IMR-90 (cell line): ENCODE measurements around the gene CTPS2. TPM values are rescaled to one million over a fixed set of nuclear protein-coding genes. Genes with fewer than 3 reads are reported as not detected.

Source experiments
- ATAC-seq: fragments of 200-7000 bp; cut with Tn5 transposase; 2 replicates; pipeline ENCODE4 v1.9.1; 2020; ENCODE audit warnings: low read depth, mild to moderate bottlenecking, moderate library complexity
- BruUV-seq: library from RNA; stranded (reverse); fragments of 400-500 nt; replicated peaks from 2 replicates; lab custom pipeline; 2021; lab: Mats Ljungman, UMichigan
- CTCF ChIA-PET: fragments of 300-600 bp; formaldehyde crosslinking; extraction: SDS; loops from one replicate; lab custom pipeline; 2021; ENCODE audit warnings: antibody characterized with exemption; lab: Yijun Ruan, JAX
- POLR2A ChIA-PET: fragments of 300-600 bp; sonication (Branson Sonifier 250); formaldehyde crosslinking; loops from one replicate; lab custom pipeline; 2022; ENCODE audit warnings: antibody characterized with exemption; ENCODE audit not compliant: unreplicated experiment; lab: Charles Lee
- DNase-seq: peaks from one replicate; pipeline ENCODE4 v3.0.0; 2013
- H2AFZ ChIP-seq: replicated peaks from 2 replicates; pipeline ENCODE3; 2013; ENCODE audit warnings: low read length, mild to moderate bottlenecking; ENCODE audit not compliant: poor library complexity
- H2AK5ac ChIP-seq: 2 replicates; pipeline ENCODE4 v1.6.1; 2013; ENCODE audit warnings: low read depth, low read length, inconsistent platforms
- H2AK9ac ChIP-seq: replicated peaks from 2 replicates; pipeline ENCODE3; 2013; ENCODE audit warnings: mild to moderate bottlenecking, low read depth, low read length, moderate library complexity; ENCODE audit not compliant: poor library complexity
- H2BK120ac ChIP-seq: 2 replicates; pipeline ENCODE4 v1.6.1; 2013; ENCODE audit warnings: low read depth, low read length, inconsistent platforms
- H2BK15ac ChIP-seq: 3 replicates; pipeline ENCODE4 v1.6.1; 2013; ENCODE audit warnings: low read depth, low read length, inconsistent platforms
- H2BK20ac ChIP-seq: 2 replicates; pipeline ENCODE4 v1.6.1; 2013; ENCODE audit warnings: low read depth, mild to moderate bottlenecking, inconsistent platforms, low read length, moderate library complexity
- H2BK5ac ChIP-seq: 2 replicates; pipeline ENCODE4 v1.6.1; 2013; ENCODE audit warnings: mild to moderate bottlenecking, low read depth, low read length, inconsistent platforms; ENCODE audit not compliant: poor library complexity, severe bottlenecking
- H3K14ac ChIP-seq: replicated peaks from 2 replicates; pipeline ENCODE4 v1.6.1; 2013; ENCODE audit warnings: low read depth, low read length, inconsistent platforms
- H3K18ac ChIP-seq: 2 replicates; pipeline ENCODE4 v1.6.1; 2013; ENCODE audit warnings: low read depth, low read length, control low read depth
- H3K23ac ChIP-seq: 2 replicates; pipeline ENCODE4 v1.6.1; 2013; ENCODE audit warnings: low read depth, low read length, inconsistent platforms
- H3K27ac ChIP-seq: 2 replicates; pipeline ENCODE4 v1.5.1; 2013; ENCODE audit warnings: mild to moderate bottlenecking, control low read depth, low read length; ENCODE audit not compliant: insufficient read depth
- H3K27me3 ChIP-seq: 2 replicates; pipeline ENCODE4 v1.6.1; 2013; ENCODE audit warnings: low read length; ENCODE audit not compliant: control insufficient read depth, insufficient read depth
- H3K36me3 ChIP-seq: 2 replicates; pipeline ENCODE4 v1.6.1; 2013; ENCODE audit warnings: low read length, mixed read lengths; ENCODE audit not compliant: control insufficient read depth, insufficient read depth
- H3K4ac ChIP-seq: 2 replicates; pipeline ENCODE4 v1.6.1; 2013; ENCODE audit warnings: low read depth, low read length, inconsistent platforms
- H3K4me1 ChIP-seq: 2 replicates; pipeline ENCODE4 v1.6.1; 2013; ENCODE audit warnings: low read length, mixed read lengths; ENCODE audit not compliant: control insufficient read depth, insufficient read depth
- H3K4me2 ChIP-seq: 2 replicates; pipeline ENCODE4 v1.6.1; 2013; ENCODE audit warnings: low read depth, mild to moderate bottlenecking, control low read depth, low read length, moderate library complexity
- H3K4me3 ChIP-seq: 2 replicates; pipeline ENCODE4 v1.5.1; 2013; ENCODE audit warnings: low read depth, mild to moderate bottlenecking, control low read depth, low read length, moderate library complexity; ENCODE audit not compliant: insufficient read depth
- H3K56ac ChIP-seq: 2 replicates; pipeline ENCODE4 v1.6.1; 2013; ENCODE audit warnings: low read length, inconsistent platforms; ENCODE audit not compliant: insufficient read depth; ENCODE audit errors: extremely low read depth
- H3K79me1 ChIP-seq, 2 experiments: 2 replicates each; pipeline ENCODE4 v1.6.1; 2013; ENCODE audit warnings: low read length in 2 of 2, inconsistent platforms in 1 of 2, low read depth in 1 of 2
- H3K9ac ChIP-seq: 2 replicates; pipeline ENCODE4 v1.6.1; 2013; ENCODE audit warnings: low read depth, low read length, control low read depth
- H3K9me1 ChIP-seq: 2 replicates; pipeline ENCODE4 v1.6.1; 2013; ENCODE audit warnings: low read length, inconsistent platforms; ENCODE audit not compliant: insufficient read depth
- H3K9me3 ChIP-seq: 2 replicates; pipeline ENCODE4 v1.6.1; 2013; ENCODE audit warnings: low read length; ENCODE audit not compliant: control insufficient read depth, insufficient read depth
- H4K20me1 ChIP-seq: 2 replicates; pipeline ENCODE4 v1.6.1; 2013; ENCODE audit warnings: low read length, inconsistent platforms; ENCODE audit not compliant: insufficient read depth
- H4K5ac ChIP-seq: 2 replicates; pipeline ENCODE4 v1.6.1; 2013; ENCODE audit warnings: mild to moderate bottlenecking, low read depth, low read length, control low read depth
- H4K8ac ChIP-seq, 2 experiments: 2 replicates each; pipeline ENCODE4 v1.6.1; 2013; ENCODE audit warnings: low read depth in 2 of 2, low read length in 2 of 2, control low read depth in 1 of 2, inconsistent platforms in 1 of 2
- H4K91ac ChIP-seq: 2 replicates; pipeline ENCODE4 v1.6.1; 2013; ENCODE audit warnings: low read depth, low read length, inconsistent platforms; ENCODE audit not compliant: insufficient read depth
- MXI1 ChIP-seq: IDR thresholded peaks from 2 replicates; pipeline ENCODE4 v1.6.1; 2012; ENCODE audit warnings: low read depth, mild to moderate bottlenecking, low read length, moderate library complexity, borderline replicate concordance
- POLR2A ChIP-seq: IDR thresholded peaks from 2 replicates; pipeline ENCODE4 v1.6.1; 2012; ENCODE audit warnings: mild to moderate bottlenecking, low read depth, low read length
- RAD21 ChIP-seq: IDR thresholded peaks from 2 replicates; pipeline ENCODE4 v1.6.1; 2012; ENCODE audit warnings: low read length, improper control_type of control experiment
- SMC3 ChIP-seq: fragments of 150-350 bp; IDR thresholded peaks from 2 replicates; pipeline ENCODE4 v1.6.1; 2016; ENCODE audit warnings: low read depth, mild to moderate bottlenecking, antibody characterized with exemption, low read length, moderate library complexity
- WGBS, 2 experiments: methylation state at CpG; one replicate each; pipeline versions ENCODE4 v1.1.5 to v1.1.7; 2013; ENCODE audit warnings: missing lambda C conversion rate in 2 of 2; ENCODE audit not compliant: insufficient read length in 1 of 2; ENCODE audit errors: extremely low coverage in 2 of 2; 5-methylcytosine and 5-hydroxymethylcytosine counted together
- dilution Hi-C: fragments of 300-500 bp; cut with HindIII; formaldehyde crosslinking; loops from one replicate; pipeline ENCODE4 v1.14.3; 2018; ENCODE audit warnings: low sequenced_read_pairs; ENCODE audit not compliant: unreplicated experiment
- in situ Hi-C: fragments of 300-500 bp; cut with MboI; formaldehyde crosslinking; loops from 3 replicates; pipeline ENCODE4 v1.14.3; 2019; ENCODE audit warnings: low sequenced_read_pairs, inconsistent platforms, mixed read lengths
- intact Hi-C: fragments of 100-400 bp; cut with micrococcal nuclease; formaldehyde crosslinking; loops from 2 replicates; pipeline ENCODE4 v1.10.0; 2022
- polyA plus RNA-seq, 3 experiments: library from polyadenylated mRNA; depleted of rRNA; stranded (reverse); fragments of >200 nt; gene quantifications; 2 replicates each; pipeline ENCODE4 v1.2.3, GENCODE V29; 2012; ENCODE audit warnings: low replicate concordance in 1 of 3
- total RNA-seq: library from RNA; depleted of rRNA; stranded (reverse); fragments of >200 nt; gene quantifications from 2 replicates; pipeline ENCODE4 v1.2.3, GENCODE V29; 2012
- TF ChIP-seq, protein P1 (sequence below): fragments of 150-350 bp; IDR thresholded peaks from 2 replicates; pipeline ENCODE4 v1.6.1; 2017; ENCODE audit warnings: mild to moderate bottlenecking, antibody characterized with exemption, low read length, low read depth

The CTPS2 gene
- total and polyA plus RNA-seq, 2 of the 4 experiments (the other 2 are of a cell fraction) = 6.0 to 13.1 TPM

DNA sequence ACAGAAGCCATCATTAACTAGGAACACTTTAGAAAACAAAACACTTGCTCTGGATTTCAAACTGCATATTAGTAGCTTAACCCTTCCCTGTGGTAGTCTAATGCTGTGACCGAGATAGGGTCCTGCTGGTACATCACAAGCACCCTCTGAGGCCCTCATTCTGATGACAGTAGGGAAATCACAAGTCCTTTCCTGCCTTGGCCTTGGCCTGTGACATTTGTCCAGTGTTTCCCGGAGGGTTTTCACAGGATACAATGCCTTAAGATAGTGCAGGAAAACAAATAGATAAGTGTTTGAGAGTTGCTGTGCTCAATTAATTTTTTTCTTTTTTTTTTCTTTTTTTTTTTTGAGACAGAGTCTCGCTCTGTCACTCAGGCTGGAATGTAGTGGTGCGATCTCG lies 36.0 kb upstream of the CTPS2 start:
- H4K8ac ChIP-seq = no peak overlapping the region
- no peak overlapping the region for H2BK120ac ChIP-seq
- no peak overlapping the region for H2AK9ac ChIP-seq
- no peak overlapping the region for H4K5ac ChIP-seq
- no peak overlapping the region for H2AFZ ChIP-seq
- H4K20me1 ChIP-seq = peaks cover 3% of the 10 kb centered on the region; the same call in 1 of the 2 replicates
- dilution Hi-C loops (no loop called here), in situ Hi-C loops (no loop called here), intact Hi-C loops (no loop called here)
- H3K9me1 ChIP-seq = 0 out of 2 replicates have a peak, but pooled peaks cover 4% of the 10 kb centered on the region
- H3K4me2 ChIP-seq = no peak overlapping the region
- no peak overlapping the region for H3K23ac ChIP-seq
- no peak overlapping the region for H2BK5ac ChIP-seq
- no peak overlapping the region for H3K4ac ChIP-seq
- H4K91ac ChIP-seq = no peak overlapping the region
- no peak overlapping the region for H2BK20ac ChIP-seq
- H3K36me3 ChIP-seq = peaks cover 40% of the 10 kb centered on the region
- no peak overlapping the region for H2BK15ac ChIP-seq
- POLR2A ChIA-PET = no interaction called here
- CTCF ChIA-PET = no interaction called here
- no peak overlapping the region for H3K18ac ChIP-seq
- no peak overlapping the region for H3K56ac ChIP-seq
- H3K4me3 ChIP-seq = no peak overlapping the region
- no peaks in the 10 kb centered on the region for H3K27me3 ChIP-seq
- no peak overlapping the region for H3K14ac ChIP-seq
- peaks cover 7 to 10% of the 10 kb centered on the region in 2 experiments for H3K79me1 ChIP-seq
- H3K9ac ChIP-seq = no peak overlapping the region
- no peak overlapping the region for H3K27ac ChIP-seq
- ATAC-seq (no peak), DNase-seq (no peak)
- no peak for TF ChIP-seq POLR2A
- TF ChIP-seq, protein P1, sequence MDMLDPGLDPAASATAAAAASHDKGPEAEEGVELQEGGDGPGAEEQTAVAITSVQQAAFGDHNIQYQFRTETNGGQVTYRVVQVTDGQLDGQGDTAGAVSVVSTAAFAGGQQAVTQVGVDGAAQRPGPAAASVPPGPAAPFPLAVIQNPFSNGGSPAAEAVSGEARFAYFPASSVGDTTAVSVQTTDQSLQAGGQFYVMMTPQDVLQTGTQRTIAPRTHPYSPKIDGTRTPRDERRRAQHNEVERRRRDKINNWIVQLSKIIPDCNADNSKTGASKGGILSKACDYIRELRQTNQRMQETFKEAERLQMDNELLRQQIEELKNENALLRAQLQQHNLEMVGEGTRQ = no peak
- no peak for TF ChIP-seq MXI1
- no peak for TF ChIP-seq RAD21
- TF ChIP-seq SMC3 = no peak
- H3K4me1 ChIP-seq = no peaks in the 10 kb centered on the region
- no peak overlapping the region for H2AK5ac ChIP-seq
- no TSS peak for BruUV-seq
- WGBS, 2 experiments = no CpG with 5 or more reads among the region's 5 CpGs
- no peaks in the 10 kb centered on the region for H3K9me3 ChIP-seq
